ENCODE data around the gene FILIP1L.

Gene FILIP1L

DNA sequence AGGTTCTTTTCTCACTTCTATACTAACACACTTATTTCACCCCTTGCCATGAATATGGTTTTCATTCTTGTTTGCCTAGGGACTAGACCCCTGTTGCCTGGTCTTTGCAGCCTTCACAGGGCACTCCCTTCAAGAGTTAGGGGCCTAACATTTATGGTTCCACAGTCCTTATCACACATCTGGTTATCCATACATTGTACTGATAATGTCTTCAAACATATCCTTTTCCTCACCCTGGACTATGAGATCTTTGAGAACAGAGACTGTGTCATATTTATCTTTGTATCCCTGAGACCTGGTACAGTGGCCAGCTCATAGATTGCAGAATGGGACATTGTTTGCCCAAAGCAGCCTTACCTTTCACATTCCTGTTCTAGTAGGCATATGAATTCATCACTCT, 190.4 kb downstream of the FILIP1L start:
- no peak for DNase-seq (ENCODE audit: low read depth)

DNA sequence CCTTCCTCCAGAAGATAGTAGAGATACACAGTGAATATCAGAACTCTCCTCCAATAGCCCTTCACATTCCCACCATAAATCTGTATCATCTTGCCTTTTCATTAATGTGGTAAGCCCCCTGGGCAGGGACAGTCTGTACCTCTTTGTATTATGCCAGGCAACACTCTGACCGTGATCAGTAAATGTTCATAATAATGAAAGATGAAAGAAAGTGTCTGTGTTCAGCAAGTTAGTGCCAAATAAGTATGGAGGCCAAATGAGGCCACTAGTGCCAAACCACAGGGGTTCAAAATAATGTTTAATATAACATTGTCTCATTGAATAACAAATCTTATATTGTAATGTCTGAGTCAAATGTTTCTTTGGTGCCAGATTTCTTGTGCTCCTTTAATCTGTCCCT, 192.3 kb downstream of the FILIP1L start:
- DNase-seq (ENCODE audit: low read depth), result no peak

DNA sequence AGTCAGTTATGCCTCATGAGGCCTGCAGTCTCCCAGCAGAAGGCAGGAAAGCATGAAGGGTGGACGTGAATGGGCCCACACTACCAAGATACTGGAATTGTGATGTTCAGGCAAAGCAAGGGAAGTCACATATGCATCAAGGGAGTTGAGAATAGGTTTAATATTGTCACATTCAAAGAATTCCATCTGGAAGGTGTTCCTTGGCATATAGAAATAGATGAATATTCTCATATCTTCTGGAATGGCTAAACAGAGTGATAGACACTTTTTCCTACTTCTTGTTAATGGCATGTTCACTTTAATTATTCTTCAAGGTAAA, 193.0 kb downstream of the FILIP1L start:
- no peak for DNase-seq (ENCODE audit: low read depth)

DNA sequence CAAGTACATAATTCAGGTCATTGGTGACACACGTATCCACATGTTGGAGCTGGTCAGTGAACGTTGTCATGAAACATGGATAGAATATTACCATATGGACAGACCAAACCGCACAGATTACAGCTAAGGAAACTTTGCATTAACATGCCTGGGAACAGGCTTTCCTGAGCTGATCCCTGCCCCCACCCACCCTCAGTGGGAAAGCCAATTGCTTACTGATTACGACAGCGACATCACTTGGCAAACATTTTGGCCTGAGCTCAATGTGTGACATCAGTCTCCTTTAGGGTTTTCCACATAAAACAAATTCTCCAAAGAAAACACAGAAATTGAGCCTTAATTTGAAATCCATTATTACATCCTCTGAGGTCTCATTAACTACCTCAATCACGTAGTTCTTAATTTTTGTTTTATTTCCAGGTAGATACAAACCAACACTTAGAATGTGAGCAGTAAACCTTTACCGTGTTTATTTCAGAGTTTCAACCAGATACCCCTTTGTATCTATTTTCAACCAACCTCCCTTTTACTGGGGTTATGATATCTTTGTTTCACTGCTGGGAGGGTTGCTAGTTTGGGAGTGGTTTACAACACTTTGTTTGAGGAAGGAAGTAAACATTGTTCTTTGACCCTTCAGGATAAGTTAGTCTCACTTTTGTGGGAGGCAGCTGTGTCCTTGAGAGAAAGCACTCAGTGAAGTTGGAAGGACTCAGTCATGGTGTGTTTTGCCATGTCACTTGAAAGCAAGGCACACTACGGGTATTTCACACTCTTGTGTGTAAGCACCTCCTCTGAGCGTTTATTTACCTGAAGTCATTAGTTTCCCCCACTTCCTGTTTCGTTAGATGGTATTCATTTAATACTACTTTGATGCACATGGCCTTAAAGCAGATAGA, 193.6 kb downstream of the FILIP1L start:
- no peak for DNase-seq (ENCODE audit: low read depth)

DNA sequence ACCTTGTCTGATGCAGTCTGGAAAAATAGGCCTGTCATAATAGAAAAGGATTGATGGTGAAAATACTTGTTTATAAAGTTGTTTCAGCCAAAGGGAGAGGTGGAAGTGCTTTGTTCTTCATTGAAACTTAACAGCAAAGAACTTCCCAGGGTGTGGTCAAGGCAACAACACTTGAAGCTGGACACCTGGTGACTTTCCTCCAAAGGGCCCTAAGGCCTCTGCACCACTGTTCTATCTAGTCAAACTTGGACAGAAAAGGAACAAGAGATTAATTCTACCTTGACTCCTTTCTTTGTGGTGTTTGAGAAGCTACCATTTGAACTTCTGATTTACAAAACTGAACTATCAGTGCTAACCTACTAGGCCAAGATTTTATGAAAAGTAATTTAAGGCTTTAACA, 194.6 kb downstream of the FILIP1L start:
- DNase-seq (ENCODE audit: low read depth), result no peak

DNA sequence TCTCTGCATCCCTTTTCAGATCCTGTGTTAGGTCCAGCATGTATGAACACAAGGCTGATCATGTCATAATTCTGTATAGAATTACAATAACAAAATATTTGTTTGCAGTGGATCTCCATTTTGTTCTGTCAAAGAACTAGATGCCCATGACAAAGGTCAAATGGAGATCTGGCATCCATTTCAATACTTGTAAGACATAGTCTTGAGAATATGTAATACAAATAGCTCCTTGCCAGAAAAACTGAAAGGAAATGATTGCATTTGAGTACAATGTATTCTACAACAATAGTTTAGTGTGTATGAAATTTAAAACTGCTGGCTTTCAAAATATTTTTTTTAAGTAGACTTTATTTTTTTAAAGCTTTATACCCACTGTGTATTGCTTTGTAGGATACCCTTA, 195.6 kb downstream of the FILIP1L start:
- DNase-seq (ENCODE audit: low read depth), result no peak

DNA sequence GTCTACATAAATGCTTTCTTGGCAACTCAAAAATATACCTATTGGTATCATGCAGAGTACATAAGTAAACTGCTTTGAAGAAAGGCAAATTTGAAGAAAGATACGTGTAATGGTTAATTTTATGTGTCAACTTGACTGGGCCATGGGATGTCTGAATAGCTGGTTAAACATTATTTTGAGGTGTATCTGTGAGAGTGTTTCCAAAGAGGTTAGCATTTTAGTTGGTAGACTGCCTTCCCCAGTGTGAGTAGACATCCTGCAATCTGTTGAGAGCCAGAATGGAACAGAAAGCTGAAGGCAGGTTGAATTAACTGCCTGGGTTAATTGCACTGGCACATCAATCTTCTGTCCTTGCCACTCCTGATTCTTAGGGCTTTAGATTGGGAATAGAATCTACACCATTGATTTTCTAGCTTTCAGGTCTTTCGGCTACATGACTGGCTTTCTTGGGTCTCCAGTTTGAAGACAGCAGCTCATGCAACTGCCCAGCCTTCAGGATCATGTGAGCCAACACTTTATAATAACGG, 198.3 kb downstream of the FILIP1L start:
- DNase-seq (ENCODE audit: low read depth), result no peak

DNA sequence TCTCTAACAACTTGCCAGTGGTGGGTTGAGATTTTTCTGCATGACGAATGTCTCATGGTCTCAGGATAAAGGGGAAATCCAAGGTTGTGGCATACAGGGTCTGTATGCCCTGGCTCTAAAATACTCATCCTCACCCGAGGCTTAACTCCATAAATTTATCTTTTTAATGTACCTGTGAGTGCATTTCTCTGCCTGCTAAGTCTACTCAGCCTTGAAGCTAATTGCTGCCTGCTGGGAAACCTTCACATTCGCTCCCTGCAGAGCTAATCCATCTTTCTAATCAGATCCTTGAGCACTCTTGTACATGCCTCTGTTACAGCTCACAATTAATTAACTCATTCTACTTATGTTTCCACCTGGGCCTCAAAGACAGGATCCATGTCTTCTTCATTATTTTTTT, 202.9 kb downstream of the FILIP1L start:
- no peak for DNase-seq (ENCODE audit: low read depth)

DNA sequence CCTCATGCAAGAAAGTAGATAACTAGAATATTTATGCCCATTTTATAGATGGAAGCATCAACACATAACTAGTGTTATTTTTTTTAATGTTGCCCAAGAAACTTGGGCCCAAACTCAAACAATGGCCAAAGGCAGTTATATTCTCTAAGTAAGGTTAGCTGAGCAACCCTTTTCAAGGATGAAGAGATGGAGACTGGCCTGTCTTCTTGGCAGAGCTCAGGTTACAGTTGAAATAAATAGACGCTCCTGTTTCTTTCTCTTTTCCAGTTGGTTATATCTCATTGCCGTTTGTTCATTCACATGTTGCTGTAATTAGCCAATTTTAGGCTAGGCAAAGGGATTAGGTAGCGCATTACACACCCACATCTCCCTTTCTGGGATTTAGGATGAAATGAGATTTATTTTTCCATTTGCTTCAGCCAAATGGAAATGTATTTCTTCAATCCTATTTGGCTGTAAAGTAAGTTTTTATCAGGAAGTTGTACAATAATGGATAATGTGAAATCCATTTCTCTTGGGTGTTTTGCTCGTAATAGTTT, 203.5 kb downstream of the FILIP1L start:
- DNase-seq (ENCODE audit: low read depth), result no peak

DNA sequence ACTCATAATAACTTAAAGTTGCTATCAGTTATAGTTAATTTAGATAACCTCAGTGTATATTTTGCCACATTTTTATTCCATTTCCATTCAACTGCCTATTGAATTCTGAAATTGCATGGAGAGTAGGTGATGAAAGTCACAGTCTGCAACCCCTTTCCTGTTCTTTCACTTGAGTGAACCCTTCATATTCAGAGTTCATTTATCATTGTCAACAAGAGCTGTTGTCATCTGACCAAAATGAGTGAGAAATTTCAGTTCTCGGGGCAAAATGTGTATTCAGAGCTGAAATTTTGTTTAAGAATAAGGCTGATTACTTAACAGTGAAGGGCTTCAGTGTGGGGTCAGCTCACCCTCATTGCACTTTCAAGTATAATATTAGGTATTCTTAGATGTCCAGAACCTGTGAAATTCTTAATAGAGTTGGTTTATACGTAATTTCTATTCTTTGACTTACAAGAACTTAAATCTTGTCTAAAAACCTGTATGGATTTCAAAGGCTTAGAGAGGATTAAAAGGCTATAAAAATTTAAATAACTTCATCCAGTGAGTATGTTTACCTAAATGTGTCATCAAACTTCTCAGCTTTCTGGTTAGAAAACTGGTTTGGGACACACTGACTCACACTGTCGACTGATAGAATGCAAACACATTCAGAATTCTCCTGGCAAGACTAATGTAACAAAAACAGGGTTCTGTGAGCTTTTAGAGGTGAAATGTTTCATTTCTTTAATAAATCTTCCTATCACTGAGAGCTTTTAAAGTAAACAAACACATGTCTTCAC, 204.4 kb downstream of the FILIP1L start:
- no peak for DNase-seq (ENCODE audit: low read depth)

DNA sequence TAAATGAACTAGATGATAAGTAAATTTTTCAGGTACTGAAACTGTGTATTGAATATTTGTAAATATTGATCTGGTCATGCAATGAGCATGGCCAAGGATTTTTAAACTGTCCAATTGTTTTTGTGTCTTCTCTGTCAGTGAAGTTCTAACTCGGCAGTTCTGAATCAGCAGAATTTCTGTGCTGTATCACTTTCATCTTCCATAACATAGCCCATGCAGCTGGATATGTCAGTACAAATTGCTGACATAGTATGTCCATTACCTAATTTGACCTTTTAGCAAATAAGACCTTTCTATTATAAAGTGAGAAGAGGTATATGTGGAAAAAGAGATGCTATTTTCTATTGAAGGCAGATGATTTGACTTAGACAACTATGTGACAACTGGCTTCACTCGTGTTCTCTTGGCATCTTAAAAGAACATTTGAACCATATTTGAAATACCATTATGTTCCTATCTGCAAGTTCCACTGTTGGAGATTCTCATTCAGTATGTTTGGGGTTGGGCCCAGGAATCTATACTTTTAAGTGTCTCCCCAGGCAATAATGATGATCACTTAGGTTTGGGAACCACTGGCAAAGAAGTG, 206.2 kb downstream of the FILIP1L start:
- DNase-seq (ENCODE audit: low read depth), result no peak

DNA sequence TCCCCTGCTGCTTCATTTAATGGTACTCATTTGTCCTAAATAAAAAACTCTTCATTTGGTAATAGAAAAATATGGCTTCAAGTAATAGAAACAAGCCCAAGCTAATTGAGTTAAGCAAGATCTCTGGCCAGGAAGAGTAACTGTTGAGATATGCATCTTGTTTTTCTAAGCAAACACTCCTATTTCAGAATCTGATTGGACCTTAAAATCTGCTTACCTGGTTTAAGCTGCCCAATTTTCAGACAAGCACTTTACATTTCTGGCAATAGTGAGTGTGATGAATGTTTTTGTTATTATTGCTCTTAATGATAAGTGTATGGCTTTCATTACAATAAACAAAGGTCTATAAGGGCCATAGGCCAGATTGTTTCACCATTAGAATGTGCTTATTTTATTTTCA, 210.4 kb downstream of the FILIP1L start:
- DNase-seq (ENCODE audit: low read depth), result no peak

DNA sequence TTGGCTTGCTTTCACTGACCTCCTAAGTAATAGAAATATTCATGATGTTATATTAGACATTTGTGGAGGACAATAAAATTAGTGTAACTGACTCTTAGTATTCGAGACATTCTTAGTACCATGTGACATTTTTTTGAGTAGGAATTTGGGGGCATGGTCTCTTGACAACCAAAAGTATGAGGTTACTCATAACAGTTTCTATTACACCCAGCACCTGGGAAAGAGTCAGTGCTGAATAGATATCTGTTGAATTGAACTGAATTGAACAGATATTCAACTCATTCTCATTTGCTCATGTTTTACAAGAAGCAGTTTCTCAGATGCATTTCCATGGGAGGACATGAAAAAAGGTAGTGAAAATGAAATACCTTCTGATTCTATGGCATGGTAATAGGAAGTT, 212.2 kb downstream of the FILIP1L start:
- DNase-seq (ENCODE audit: low read depth), result no peak

DNA sequence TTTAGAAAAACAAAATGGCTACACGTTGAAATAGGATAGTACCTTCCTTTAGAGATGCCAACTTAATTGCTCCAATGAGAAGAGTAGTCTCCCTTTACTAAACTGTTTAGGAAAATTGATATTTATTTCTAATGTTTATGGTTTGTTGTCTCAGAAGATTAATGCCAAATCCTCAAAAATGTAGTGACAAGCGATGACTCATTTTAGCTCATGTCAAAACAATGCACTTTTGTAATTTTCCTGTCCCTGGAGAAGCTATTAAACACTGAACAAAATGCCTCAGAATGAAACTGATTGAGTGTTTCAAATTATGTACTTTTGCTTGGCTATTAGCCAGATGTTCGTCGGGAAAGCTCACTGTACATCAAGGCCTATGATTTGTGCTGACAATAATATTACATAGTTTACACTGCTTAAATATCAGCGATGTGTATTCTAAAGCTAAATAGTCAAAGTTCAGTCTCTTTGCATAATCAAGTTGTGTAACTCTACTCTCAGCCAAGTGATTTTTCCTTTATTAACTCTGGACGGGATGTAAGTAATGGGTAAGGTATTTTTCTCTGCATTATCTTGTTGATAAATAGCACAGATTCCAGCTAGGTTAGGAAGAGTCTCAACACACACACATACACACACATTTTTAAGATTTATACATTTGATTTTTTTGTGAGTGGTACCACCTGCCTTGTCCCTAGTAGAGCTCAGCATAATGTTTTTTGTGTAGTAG, 212.9 kb downstream of the FILIP1L start:
- DNase-seq (ENCODE audit: low read depth), result no peak

DNA sequence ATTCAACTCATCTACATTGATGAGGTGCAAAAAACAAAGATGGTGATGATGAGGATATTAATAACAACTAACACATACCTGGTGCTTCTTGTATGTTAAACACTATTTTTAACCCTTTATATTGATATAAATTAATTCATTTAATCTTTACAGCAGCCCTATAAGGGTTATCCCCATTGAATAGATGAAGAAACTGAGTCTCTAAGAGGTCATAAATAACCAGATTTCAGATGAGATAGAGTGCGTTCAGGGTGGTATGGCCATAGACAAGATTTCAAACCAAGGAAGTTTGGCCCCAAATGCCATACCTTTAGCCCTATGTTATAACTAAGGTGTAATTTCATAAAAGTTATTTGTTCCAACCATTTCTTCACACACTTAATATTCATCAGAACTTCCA, 214.1 kb downstream of the FILIP1L start:
- no peak for DNase-seq (ENCODE audit: low read depth)

DNA sequence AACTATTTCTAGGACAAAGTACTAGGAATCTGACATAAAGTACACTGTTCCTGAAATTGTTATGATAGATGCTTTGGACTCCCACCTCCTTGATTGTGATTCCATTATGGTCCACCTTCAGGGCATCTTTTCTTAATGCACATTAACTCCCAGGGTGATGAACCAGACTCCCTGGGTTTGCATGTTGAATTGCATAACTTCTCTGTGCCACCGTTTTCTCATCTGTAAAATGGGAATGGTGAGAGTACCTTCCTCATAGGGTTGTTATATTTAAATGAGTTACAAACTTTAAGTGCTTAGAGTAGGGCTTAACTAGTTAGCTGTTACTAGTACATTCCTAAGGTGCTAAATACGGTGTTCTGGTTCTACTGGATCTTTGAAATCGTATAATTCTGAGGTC, 214.7 kb downstream of the FILIP1L start:
- no peak for DNase-seq (ENCODE audit: low read depth)

DNA sequence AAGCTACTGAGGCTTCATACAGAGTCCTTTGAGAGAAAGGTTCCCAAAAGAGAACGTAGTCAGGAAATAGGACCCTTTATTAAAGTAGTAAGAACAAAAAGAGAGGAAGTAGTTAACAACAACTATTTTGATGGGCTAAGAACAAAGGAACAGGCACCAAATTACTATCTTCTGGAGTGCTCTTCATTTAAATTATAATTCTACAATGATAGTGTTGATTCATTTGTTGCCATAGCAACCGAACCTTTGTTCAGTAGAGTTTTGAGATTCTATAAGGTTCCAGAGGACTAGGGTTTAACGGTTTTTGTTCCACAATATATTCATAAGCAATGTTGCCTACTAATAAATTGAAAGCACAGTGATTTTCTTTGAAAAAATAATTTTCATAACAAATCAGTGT, 217.8 kb downstream of the FILIP1L start:
- no peak for DNase-seq (ENCODE audit: low read depth)

DNA sequence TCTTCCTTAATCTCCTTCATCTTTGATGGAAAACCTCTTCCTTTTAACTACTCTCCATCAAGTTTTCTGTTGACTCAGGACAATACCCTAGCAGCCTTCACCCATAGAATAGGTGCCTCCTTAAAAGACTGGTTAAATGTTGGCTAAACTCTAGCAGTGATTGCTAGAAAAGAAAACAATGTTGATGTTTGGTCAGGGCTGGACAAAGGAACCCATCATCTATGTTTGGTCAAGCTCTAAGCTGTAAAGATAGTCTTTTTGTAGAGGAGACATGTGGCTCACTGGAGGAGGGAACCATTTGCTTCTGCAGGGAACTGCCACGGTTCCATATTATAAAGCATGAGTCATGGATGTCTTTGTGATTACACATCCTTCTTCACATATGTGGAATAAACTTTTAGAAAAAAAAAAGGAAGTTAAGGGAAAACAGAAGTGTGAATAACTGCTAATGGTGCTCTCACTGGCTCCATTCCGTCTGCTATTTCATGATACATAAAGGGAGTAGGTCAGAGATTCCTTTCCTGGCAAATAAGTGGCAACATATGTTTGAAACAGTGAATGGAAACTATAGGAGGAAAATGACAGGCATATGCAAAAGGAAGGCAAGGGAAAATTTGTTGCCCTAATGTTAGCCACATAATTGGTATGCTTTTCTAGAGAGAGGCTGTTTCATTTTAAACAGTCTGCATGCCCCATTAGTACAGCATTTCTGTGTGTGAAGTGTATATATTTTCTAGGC, 218.4 kb downstream of the FILIP1L start:
- DNase-seq (ENCODE audit: low read depth), result no peak

DNA sequence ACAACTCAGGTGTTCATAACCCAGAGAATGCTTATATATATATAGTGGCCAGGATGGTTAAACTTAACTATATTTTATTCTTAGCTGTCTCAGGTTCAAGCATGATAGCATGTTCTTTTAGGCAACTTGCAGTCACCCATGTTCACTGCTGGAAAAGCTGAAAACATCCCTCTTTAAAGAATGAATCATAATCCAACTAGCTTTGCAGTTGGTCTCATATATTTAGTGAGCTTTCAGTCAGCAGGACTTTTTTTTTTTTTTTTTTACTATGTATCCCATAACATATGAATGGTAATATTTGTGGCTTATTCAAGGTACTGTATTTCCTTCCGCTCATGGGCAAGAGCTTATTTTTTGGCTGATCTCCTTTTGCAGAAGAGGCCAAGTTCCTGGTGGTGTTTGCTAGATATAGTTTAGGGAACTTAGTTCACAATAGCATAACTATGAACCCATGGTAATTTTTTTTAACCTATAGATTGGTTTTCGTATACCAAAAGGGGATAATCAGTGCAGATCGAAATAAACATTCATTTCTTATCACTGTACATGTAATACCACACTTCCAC, 219.1 kb downstream of the FILIP1L start:
- no peak for DNase-seq (ENCODE audit: low read depth)

DNA sequence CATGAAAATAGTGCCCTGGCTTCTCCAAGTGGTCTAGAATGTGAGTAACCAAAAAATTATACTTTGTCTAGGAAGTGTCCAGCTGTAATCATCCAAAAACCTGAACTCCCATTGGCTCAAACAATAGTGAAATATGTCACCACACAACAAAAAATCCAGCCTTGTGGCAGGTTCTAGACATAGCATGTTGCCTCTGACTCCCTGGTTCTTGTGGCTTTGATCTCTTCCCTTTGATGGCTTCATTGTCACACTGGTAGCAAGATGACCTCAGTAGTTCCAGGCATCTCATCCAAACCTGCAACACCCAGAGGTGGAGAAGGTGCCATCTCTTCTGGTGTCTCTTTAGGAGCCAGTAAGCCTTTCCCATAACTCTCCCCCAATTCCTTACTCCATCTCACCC, 222.0 kb downstream of the FILIP1L start:
- DNase-seq (ENCODE audit: low read depth), result no peak

All from T follicular helper cell (primary cell).